Pancreas (tissue), 10 donors: Measurements from ENCODE around the gene FARP2. TPM values are rescaled to one million over a fixed set of nuclear protein-coding genes. Genes with fewer than 3 reads are reported as not detected.
A peak's percentile ranks its signal among the peaks of the same experiment; 100 is the strongest.

Experiments
- ATAC-seq, 4 donors: fragments of 200-7000 bp; cut with Tn5 transposase; one replicate each; pipeline versions ENCODE4 v1.8.0 to v1.9.1; 2020; ENCODE audit warnings: mild to moderate bottlenecking in 4 of 4, moderate library complexity in 4 of 4
- DNase-seq, 6 donors: peaks; one replicate each; pipeline ENCODE4 v3.0.0-alpha.2; 2020
- FAIRE-seq: peaks from 2 replicates; lab custom pipeline; 2012; peaks lifted over from hg19 to GRCh38; lab: Jason Lieb, UNC
- H3K27ac ChIP-seq, 4 donors: fragments of 200-600 bp; sonication (generic); 1 replicate in 3 of 4; 2 replicates in 1 of 4; pipeline versions ENCODE4 v1.5.0 to v1.8.0; 2020
- H3K27me3 ChIP-seq, 4 donors: fragments of 200-600 bp; one replicate each; pipeline ENCODE4 v1.8.0; 2021
- H3K36me3 ChIP-seq, 3 donors: fragments of 200-600 bp; sonication (generic) in 1 of 3; one replicate each; pipeline versions ENCODE4 v1.5.0 to v1.8.0; 2020 to 2021
- H3K4me1 ChIP-seq, 3 donors: fragments of 200-600 bp; one replicate each; pipeline ENCODE4 v1.8.0; 2021
- H3K4me3 ChIP-seq, 4 donors: fragments of 200-600 bp; sonication (generic) in 2 of 4; one replicate each; pipeline versions ENCODE4 v1.5.0 to v1.8.0; 2020 to 2021
- H3K9me3 ChIP-seq, 4 donors: fragments of 200-600 bp; one replicate each; pipeline ENCODE4 v1.8.0; 2021
- CTCF ChIP-seq, 4 donors: fragments of 200-600 bp; sonication (generic) in 3 of 4; IDR thresholded peaks; one replicate each; pipeline versions ENCODE4 v1.5.0 to v1.8.0; 2021; ENCODE audit warnings: antibody characterized with exemption in 4 of 4
- WGBS, 2 donors: extraction: QIAGEN DNeasy Blood & Tissue Kit; methylation state at CpG; one replicate each; pipeline ENCODE4 v1.1.7; 2013; 5-methylcytosine and 5-hydroxymethylcytosine counted together
- intact Hi-C, 3 donors: fragments of 100-400 bp; cut with DNase I; formaldehyde crosslinking; loops; one replicate each; pipeline versions ENCODE4 v1.11.1 to v1.14.2; 2022
- polyA plus RNA-seq, 2 donors: library from polyadenylated mRNA; stranded (reverse); fragments of 200-250 nt; gene quantifications; one replicate each; pipeline ENCODE4 v1.2.3, GENCODE V29; 2013
- total RNA-seq, 6 donors: library from RNA; stranded (reverse); fragmentation: NEBNext Ultra II Directional in 4 of 6; extraction: Animal tissue kit (Norgen Biotek cat#: 25700) in 4 of 6; gene quantifications; one replicate each; pipeline versions ENCODE4 v1.2.1 to v1.2.4, GENCODE V29; 2021 to 2023
- donor health status: healthy with polysubstance abuse.
- donor health status: DM: no; HTN: no; CAD: no; lungs with moderate emphysema.
- donor health status: DM: no; HTN: no; CAD: no.
- donor health status: control.
- donor health status: control.
- donor health status: Bipolar disorder and iron deficiency.
- donor health status: DM: yes; HTN: yes; CAD: no.
- donor health status: DM: no; HTN: no; CAD: no.
- donor health status: DM: no; HTN: no; CAD: no.
- donor health status: DM: yes; HTN: yes; CAD: no.

FARP2 gene
- total and polyA plus RNA-seq, 8 donors: 16.9 to 44.9 (median 25.8) TPM

- H3K4me1 ChIP-seq: no peaks in the 10 kb centered on the region
- FAIRE-seq (no peak), DNase-seq (no peak), ATAC-seq (no peak)
- no peaks in the 10 kb centered on the region for H3K9me3 ChIP-seq
- TF ChIP-seq CTCF (IDR thresholded peaks at IDR 0.05): no peak
- peaks cover 0 to 27% (median 0%) of the 10 kb centered on the region in 3 donors for H3K36me3 ChIP-seq
- H3K4me3 ChIP-seq: no peak overlapping the region
- intact Hi-C loops: no loop called here
- 93 to 96% methylated on average over 10 of the region's 10 CpGs for WGBS, 2 donors
- H3K27me3 ChIP-seq: no peaks in the 10 kb centered on the region
- no peak overlapping the region for H3K27ac ChIP-seq
Observed at GRCh38 chr2:241500016-241500415, 143.9 kb downstream of the FARP2 start.

- Histone ChIP-seq H3K36me3 (peaks cover 0 to 23% (median 0%) of the 10 kb centered on the region in 3 donors), H3K4me3 (no peak overlapping the region), H3K27me3 (no peaks in the 10 kb centered on the region), H3K9me3 (no peaks in the 10 kb centered on the region), H3K27ac (no peak overlapping the region), H3K4me1 (no peaks in the 10 kb centered on the region)
- TF ChIP-seq CTCF (IDR thresholded peaks at IDR 0.05): no peak
- ATAC-seq (no peak), DNase-seq (peak in 1 of 6 donors; percentile 64), FAIRE-seq (no peak)
- intact Hi-C loops: no loop called here
- 88 to 93% methylated on average over 12 of the region's 12 CpGs for WGBS, 2 donors
Observed at GRCh38 chr2:241500431-241500975, 144.4 kb downstream of the FARP2 start.

DNA sequence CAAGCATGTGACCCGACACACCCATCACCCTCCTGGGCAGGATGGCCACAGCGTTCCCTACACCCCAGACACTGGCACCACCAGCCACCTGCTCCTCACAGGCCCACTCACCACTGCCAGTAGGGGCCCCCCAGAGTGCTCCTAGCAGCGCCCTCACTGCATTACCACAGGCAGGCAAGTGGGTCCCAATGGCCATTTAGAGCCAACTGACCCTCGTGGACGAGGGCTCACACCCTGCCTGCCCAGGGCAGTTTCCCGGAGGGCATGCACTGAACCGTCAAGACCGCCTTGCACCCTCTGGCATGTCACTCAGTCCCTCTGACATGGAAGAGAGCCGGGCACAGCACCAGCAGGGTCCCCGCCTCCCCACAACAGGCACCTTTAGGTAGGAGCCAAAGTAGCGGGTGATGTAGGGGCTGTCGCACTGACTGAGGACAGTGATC is 145.0 kb downstream of the FARP2 start:
- DNase-seq (no peak), ATAC-seq (no peak)

GRCh38 chr2:241501551-241501950 is 145.5 kb downstream of the FARP2 start:
- intact Hi-C loops: no loop called here
- Histone ChIP-seq H3K4me3 (no peak overlapping the region), H3K4me1 (peaks cover 0 to 5% (median 0%) of the 10 kb centered on the region in 3 donors), H3K9me3 (no peaks in the 10 kb centered on the region), H3K36me3 (peaks cover 0 to 13% (median 0%) of the 10 kb centered on the region in 3 donors), H3K27me3 (no peaks in the 10 kb centered on the region), H3K27ac (no peak overlapping the region)
- TF ChIP-seq CTCF (IDR thresholded peaks at IDR 0.05): no peak
- 93 to 95% methylated on average over 17 of the region's 17 CpGs for WGBS, 2 donors
- FAIRE-seq: no peak
- peak in 1 of 6 donors; percentile 63 for DNase-seq
- ATAC-seq: no peak

More for the DNA sequence above, 145.0 kb downstream of the FARP2 start:
- H3K4me1 ChIP-seq: peaks cover 0 to under 1% (median 0%) of the 10 kb centered on the region in 3 donors
- peaks cover 0 to 16% (median 0%) of the 10 kb centered on the region in 3 donors for H3K36me3 ChIP-seq
- no peak for TF ChIP-seq CTCF (IDR thresholded peaks at IDR 0.05)
- 90 to 92% methylated on average over 12 of the region's 12 CpGs for WGBS, 2 donors
- no peak overlapping the region for H3K4me3 ChIP-seq
- H3K9me3 ChIP-seq: no peaks in the 10 kb centered on the region
- H3K27me3 ChIP-seq: no peaks in the 10 kb centered on the region
- intact Hi-C loops: no loop called here
- no peak overlapping the region for H3K27ac ChIP-seq
- FAIRE-seq: no peak

GRCh38 chr2:241502281-241502680 is 146.2 kb downstream of the FARP2 start:
- intact Hi-C loops: no loop called here
- H3K27ac ChIP-seq: no peak overlapping the region
- ATAC-seq (no peak), DNase-seq (no peak), FAIRE-seq (no peak)
- no peak overlapping the region for H3K4me3 ChIP-seq
- no peaks in the 10 kb centered on the region for H3K27me3 ChIP-seq
- 93 to 96% methylated on average over 11 of the region's 11 CpGs for whole genome bisulfite sequencing, 2 donors
- peaks cover 0 to 11% (median 0%) of the 10 kb centered on the region in 3 donors for H3K4me1 ChIP-seq
- H3K9me3 ChIP-seq: no peaks in the 10 kb centered on the region
- TF ChIP-seq CTCF (IDR thresholded peaks at IDR 0.05): no peak
- H3K36me3 ChIP-seq: peaks cover 0 to 7% (median 0%) of the 10 kb centered on the region in 3 donors
